Measurements from ENCODE around the gene CACNA1C.
"Not testable (repeated sequence)": the region's sequence is repeated elsewhere in the genome, so short reads cannot be mapped to it uniquely, and the experiment has no call there.

The CACNA1C gene

DNA sequence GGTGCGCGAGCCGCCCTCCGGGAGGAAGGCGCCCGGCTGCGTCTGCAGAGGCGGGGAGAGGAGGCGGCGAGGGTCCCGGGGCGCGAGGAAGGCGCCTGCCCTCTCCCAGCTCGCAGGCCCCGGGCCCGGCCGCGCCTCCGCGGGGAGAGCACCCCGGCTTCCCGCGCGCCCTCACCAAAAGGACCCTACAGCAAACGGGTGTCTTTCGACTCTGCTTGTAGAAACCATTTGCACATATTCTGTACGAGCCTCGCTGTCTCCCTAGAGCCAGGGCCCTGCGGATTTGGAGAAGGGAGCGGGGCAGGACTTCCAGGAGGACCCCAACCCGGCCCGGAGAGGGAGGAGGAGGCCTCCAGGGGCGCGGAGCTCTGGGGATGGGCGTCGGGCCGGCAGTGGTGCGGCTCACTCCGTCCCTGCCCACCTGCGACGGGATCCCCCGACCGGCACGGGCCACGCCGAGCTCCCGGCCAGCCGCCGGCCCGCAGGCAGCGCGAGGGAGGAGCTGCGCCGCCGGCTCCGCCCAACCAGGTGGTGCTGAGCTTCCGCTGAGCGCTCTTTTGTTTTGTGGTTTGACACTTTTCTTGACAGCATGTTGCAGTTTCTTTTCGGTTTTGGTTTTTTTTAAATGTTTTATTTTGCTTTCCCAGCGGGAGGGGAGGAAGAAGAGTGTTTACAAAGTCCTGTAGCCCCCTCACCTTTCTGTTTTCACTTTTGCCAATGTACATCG is 638.7 kb downstream of the CACNA1C start:
- DNase-seq (ENCODE audit: low read depth) = peak; percentile 23

DNA sequence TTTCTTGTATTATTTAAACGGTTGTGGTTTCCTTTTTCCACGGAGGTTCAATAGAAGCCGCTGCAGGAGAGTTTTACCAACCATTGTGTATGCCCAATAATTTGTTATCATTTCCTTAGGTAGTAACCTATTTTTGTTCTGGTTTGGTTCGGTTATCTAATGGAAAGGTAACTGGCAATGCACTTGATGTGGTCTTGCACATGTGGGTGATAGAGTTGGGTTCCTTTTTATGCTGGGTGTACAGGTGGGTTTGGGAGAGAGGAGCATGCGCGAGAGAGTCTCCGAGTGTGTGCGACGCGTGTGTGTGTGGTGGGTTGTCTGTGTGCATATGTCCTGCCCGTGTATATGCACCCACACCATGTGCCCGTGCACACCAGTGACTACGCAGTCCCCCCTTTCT is 639.3 kb downstream of the CACNA1C start:
- DNase-seq (ENCODE audit: low read depth) = no peak

DNA sequence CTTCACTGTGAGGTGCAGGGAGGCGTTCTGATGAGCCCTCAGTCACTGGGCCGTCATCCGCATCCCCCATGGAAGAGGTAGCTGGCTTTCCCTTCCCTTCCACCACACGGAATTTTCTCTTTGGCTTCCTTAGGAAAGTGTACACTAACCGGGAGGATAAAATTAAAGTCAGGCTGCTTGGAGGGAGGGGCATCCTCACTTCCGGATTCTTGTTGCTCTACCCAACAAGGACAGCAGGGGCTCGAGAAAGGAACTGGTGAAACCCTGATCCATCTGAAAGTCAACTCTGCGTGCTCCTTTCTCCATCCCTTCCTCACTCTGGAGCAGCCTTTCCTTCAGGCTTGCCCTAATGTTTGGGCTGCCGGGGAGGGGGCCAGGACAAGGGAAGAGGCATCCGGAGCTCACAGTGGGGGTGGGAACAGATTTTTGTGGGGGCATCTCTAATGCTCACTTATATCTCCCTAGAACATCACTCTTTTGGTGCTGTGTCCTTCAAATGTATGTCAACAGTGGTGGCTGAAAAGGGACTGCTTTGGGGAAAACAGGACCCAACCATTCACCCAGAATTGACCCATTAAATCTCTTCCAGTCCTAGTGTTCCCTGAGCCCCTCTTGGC is 640.6 kb downstream of the CACNA1C start:
- no peak for DNase-seq (ENCODE audit: low read depth)

DNA sequence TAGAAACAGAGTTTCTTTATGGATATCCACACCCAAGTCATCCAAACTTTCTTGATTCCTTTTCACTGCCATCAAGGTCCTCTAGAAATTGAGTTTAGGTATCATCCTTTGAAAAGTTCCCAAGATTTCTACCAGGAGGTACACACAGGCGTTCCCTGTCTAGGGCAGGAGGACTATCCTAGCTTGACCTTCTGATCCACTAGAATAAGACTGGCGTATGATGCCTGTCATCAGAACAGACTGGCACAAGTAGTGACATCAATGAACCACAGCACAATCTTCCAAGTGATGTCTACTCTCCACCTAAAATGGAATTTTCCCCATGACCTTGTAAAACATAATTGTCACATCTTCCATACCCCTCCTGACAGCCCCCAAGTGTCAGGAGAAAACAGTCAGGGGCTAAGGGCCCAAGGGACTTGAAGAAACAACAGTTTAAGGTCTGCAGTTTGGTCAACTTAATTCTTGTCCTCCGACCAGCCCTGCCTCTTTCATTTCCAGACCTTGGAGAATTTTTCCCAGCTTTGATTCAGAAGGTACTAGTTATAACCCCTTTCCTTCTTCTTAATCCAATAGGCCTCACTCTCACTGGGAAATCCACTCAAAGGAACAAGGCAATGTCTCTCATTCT is 641.3 kb downstream of the CACNA1C start:
- no peak for DNase-seq (ENCODE audit: low read depth)

DNA sequence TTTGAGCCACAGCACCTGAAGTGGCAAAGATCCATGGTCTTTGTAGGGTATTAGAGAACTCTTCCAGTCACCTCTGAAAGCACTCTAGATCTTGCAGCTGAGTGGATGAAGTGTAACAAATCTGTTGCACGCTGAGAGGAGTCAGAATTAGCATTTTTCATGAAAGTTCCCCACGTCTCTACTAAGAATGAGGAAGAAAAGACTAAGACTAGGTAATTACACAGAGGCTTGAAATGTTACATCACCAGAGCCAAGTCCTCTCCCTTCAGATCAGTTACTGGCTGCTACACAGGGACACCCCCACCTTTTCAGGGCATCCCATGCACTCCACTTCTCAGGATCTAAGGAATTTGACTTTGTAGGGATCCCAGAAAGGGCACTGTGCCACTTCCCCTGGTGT is 643.3 kb downstream of the CACNA1C start:
- DNase-seq (ENCODE audit: low read depth) = no peak

DNA sequence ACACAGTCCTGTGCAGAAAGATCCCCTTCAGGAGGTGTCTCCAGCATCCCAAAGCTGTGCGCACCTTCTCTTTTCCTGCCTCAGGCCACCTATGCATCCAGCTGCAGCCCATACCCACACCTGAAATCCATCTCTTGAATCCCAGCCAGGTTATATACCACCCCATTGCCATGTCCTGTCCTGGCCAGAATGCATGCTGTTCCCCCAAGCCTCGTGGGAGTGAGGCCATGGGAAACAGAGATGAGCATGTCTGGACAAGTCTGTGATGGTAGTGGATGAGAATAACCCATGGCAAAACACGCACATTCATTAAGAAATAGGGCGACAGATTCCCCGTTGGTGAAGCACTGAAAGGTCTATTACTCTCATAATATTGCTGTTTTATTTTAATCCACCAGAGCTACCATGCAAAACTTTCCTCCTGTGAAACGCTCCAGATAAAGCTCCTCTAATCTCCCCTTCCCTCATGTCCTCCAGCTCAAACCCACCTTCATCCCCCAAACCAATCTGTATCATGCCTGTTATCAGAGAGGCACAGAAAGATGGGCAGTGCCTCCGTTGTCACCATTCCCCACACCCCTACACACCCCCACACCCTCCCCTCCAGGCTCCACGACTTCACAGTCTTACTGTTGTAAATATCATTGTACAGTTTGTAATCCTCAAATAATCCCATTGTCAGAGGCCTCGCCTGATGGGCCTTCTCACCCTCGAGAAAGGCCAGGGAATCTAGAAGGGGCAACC is 644.4 kb downstream of the CACNA1C start:
- no peak for DNase-seq (ENCODE audit: low read depth)

DNA sequence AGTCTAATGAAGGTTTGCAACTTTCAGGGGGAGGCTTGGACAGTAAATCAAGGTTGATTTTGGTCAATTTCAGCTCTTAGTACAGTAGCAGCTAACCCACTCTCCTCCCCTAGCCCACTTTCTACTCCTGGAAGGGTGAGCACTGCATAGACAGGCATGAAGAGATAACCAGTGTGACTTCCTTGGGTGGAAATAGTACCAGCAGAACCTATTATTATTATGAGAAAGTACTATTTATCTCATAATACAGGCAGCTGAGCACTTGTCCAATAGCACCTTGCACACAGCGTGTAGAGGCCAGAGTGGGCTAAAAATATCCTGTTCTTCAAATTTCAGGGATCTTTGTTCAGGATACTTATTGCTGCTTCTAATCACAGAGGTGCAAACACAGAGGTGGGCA is 645.8 kb downstream of the CACNA1C start:
- no peak for DNase-seq (ENCODE audit: low read depth)

DNA sequence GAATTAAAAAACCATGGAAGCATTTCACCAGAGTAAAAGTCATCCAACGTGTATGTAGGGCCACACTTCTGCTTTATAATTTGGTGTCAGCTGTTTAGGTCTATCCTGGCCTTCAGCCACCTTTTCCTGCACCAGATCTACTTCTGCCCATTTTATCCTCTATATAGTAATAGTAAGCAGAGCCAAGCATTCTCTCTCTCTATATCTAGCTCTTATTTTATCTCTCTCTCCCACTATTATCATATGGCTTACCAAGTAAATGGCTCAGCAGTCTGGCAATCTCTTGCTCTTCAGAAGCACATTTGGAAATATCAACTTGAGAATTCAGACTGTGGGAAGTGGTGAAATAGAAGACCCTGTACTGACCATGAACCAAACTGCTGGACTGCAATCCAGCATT is 657.9 kb downstream of the CACNA1C start:
- DNase-seq (ENCODE audit: low read depth) = no peak

DNA sequence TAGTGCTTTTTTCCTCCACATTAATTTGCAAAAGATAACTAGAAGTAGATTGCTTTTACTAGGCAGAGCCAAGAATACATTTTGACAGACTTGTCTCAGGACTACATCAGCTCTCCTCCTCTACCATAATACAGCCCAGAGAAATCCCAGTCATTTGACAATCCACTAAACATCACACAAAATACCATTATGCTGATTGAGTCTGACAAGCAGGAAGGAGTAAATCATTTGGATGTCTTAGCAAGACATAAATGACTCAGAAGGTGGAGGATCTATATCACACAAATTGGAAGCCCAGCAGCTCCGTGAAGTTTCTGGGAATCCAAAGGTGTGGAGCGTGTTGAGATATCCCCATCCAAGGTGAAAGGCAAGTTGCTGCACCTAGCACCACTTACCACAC is 666.6 kb downstream of the CACNA1C start:
- DNase-seq (ENCODE audit: low read depth) = no peak

DNA sequence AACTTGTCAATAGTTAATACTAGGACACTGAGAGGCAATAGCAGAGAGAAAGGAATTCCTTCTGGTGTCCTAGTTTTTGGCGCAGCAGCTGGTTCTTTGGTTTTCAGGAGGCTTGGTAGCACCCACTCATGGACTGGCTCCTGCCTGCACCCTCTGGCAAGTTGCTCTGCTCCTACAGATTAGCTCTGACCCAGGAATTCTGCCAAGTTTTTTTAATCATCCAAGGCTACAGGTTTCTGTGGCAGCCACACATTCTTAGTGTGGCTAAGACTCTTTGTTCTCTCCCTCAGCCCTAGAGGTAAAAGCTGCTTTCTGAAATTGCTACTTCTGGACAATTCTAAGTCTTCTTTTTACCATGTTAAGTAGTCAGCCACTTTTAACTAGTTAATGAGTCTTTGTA is 670.0 kb downstream of the CACNA1C start:
- no peak for DNase-seq (ENCODE audit: low read depth)

DNA sequence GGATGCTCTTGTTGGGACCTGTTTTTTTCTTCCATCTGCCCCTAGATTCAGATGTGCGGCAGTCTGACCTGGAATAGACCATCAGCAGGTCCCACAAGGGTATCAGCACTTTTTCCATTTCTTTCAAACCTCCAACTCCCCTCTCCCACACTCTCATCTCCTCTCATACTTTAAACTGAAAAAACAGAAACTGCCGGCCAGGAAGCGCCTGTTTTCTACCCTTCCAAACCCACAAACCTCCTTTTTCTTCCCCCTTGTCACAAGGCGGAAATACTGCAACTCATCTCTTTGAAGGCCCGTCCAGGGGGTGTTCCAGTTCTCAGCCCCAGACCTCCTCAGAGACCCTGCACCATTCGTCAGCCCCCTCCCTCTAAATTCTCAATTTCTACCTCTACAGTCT is 679.5 kb downstream of the CACNA1C start:
- DNase-seq (ENCODE audit: low read depth) = no peak

DNA sequence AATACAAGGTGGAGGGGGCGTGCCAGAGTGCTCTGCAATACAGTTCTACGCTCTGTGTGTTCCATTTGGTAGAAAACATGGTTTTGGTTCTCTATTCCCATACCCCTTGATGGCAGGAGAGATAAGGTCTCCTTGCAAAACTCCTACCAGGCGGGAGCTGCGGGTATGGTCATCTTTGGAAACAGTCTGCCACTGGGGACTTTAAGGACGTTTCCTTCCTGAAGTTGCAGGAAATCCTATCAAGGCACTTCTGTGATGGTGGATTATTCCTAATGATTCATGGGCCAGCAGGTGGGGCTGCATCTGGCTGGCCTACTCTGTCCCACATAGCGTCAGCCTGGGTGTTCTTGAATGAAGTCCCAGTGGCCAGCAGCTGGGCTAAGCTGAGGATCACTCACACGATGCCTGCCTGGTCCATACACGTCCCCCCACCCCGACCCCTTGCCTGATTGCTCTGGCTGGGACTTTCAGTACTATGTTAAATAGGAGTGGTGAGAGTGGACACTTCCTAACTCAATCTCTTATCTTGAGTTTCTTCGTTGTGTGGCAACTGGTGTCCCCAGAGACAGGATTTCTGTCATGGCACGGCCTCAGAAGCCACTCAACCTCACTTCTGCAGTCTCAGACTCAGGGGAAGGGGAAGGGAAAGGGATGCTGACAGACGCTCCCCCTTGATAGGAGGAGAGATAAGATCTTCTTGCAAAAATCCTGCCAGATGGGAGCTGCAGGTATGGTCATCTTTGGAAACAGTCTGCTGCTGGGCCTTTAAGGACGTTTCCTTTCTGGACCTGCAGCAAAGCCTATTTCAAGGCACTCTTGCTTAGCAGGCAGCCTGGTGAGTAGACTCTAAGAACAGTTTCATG is 680.9 kb downstream of the CACNA1C start:
- no peak for DNase-seq (ENCODE audit: low read depth)

DNA sequence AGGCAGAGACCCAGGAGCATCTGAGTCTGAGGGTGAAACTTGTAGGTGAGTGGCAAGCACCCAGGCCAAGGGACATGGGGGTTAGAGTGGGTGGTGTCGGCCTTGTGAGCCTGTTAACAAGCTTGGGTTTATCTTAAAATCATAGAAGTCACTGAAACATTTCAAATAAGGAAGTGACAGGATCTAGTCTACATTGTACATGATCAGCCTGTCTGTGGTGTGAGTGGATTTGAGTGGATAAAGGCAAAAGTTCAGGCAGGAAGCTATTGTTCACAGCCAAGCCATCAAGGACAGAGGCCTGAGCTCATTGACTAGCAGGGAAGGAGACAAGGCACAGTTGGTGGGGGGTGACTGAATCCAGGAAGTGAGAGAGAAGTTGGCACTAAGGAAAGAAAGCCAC is 682.6 kb downstream of the CACNA1C start:
- no peak for DNase-seq (ENCODE audit: low read depth)

DNA sequence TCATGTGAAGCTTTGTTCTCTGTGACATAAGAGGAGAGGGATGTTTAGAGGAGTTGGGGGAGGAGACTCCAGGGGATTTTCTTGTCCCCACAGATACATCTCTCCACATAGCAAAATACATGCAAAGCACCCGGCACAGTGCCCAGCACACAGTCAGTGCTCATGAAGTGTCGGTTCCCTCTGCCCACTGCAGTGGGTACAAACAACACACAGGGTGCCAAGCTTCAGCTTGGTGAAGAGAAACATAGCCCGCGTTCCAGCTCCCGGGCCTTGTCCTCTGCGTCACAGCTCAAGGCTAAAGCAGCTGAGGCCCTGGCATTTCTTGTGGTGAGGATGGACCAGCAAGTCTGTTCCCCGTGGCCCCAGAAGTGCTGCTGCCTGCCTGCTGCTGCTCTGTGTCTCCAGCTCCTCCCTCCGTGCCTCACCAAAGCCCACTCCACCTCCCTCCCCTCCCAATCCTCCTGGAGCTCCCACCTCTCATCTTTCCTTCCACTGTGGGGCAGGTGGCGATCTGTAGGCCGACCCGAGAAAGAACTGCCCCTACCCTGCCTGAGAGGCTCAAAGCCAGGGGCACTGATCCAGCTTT is 685.0 kb downstream of the CACNA1C start:
- DNase-seq (ENCODE audit: low read depth) = no peak

DNA sequence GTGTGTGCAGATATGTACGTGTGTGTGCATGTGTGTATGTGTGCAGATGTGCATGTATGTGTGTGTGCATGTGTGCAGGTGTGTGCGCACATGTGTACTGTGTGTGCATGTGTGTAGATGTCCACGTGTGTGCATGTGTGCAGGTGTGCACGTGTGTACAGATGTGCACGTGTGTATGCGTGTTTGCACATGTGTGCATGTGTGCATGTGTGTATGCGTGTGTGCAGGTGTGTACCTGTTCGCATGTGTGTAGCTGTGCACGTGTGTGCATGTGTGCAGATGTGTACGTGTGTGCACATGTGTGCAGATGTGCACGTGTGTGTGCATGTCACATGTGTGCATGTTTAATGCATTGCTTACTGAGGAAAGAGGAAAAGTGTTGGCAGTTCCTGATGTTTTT is 686.3 kb downstream of the CACNA1C start:
- DNase-seq (ENCODE audit: low read depth) = no peak

DNA sequence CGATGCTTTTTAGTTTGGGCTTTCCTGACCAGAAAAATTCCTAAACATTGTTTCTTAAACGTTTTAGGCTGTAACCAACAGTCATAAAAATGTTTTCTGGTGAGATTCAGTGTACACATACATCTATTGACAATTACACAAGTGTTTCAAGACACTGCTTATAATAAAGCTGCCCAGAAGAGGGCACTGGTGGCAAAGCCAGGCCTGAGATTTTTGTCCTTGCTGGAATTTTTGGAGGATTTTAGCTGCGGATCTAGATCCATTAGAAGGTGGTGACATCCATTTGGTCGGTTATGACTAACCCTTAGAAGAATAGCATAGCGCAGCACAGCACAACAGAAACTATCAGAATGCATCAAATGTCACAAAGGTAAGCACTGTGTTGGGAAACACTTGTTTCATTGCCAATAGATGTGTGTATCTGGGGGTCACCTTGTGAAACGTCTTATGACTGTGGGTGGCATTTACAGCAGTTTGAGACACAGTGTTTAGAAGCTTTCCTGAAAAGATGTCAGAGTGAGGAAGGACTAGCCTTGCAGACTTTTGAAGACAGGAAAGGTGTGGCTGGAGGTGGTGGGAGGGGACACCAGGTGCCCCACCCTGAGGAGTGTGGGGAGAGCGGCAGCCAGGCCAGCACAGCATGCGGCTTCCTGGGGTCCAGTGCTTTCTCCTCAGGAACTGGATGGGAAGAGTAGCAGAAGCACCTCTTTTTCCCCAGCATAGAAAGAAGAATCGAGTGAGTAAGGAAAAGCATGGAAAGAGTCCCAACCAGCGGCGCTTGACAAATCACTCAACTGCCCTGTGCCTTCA is 687.2 kb downstream of the CACNA1C start:
- no peak for DNase-seq (ENCODE audit: low read depth)

DNA sequence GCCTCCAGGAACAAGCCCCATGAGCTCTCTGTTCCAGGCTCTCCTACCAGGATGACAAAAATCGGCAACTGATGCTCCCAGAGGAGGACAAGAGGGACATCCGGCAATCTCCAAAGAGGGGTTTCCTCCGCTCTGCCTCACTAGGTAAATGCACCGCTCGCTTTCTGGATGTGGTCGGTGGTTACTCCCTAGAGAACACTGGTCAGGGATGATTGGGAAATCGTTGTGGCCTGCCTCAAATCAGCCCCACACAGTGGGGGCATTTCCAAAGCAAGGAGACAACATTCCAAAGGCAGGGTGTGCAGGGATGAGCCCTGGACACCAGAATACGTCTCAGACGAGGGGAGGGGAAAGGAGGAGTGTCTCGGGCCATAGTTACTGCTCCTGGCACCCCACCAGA is 689.2 kb downstream of the CACNA1C start:
- DNase-seq (ENCODE audit: low read depth) = not testable (repeated sequence)

DNA sequence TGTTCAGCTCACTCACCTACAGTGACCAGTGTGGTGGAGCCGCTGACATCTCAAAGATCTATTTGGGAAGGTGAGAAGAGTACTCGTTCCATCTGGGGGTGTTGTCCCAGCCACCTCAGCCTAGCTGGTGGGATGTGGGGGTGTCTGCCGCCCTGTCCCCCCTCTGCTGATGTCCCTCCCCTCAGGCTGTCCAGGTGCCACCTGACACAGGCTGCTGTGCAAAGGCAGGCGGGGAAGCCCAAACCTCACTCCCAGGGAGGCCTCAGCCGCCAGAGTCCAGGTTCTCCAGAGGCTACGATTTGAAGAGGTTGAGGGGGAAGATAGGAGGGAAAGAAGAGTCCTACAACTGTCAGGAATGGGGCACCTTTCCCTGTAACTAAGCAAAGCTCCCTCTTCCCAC is 690.7 kb downstream of the CACNA1C start:
- no peak for DNase-seq (ENCODE audit: low read depth)

DNA sequence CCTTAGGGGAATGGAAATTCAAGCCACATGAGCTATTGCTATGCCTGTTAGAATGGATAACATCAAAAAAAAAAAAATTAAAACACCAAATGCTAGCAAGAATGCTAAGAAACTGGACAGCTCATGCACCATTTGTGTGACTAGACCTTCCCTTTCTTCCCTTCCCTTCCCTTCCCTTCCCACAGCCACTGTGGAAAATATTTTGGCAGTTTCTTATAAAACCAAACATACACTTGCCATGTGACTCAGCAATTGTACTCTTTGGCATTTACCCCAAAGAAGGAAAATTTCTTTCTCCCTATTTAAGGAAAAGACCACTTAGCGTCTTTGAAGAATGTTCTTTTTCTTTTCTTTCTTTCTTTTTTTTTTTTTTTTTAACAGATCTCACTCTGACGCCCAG is 692.9 kb downstream of the CACNA1C start:
- no peak for DNase-seq (ENCODE audit: low read depth)
